A673 (cell line): Measurements from ENCODE around the gene QRSL1. TPM values are rescaled to one million over a fixed set of nuclear protein-coding genes. Genes with fewer than 3 reads are reported as not detected.

ENCODE experiments used
- BruUV-seq: library from RNA; stranded (reverse); fragments of 400-500 nt; replicated peaks from 2 replicates; lab custom pipeline; 2021; lab: Mats Ljungman, UMichigan
- CTCF ChIA-PET: fragments of 300-600 bp; sonication (Branson Sonifier 250); formaldehyde crosslinking; loops from one replicate; lab custom pipeline; 2022; ENCODE audit warnings: antibody characterized with exemption; lab: Charles Lee
- POLR2A ChIA-PET: fragments of 300-600 bp; sonication (Branson Sonifier 250); formaldehyde crosslinking; loops from one replicate; lab custom pipeline; 2022; ENCODE audit warnings: antibody characterized with exemption; ENCODE audit not compliant: low non-redundant PET; lab: Charles Lee
- DNase-seq: peaks from one replicate; pipeline ENCODE4 v3.0.0-alpha.2; 2015; ENCODE audit warnings: low spot score
- H3K27ac ChIP-seq: fragments of 200-600 bp; sonication (generic); 2 replicates; pipeline ENCODE4 v1.5.1; 2016; ENCODE audit warnings: mixed run types, low read depth, mild to moderate bottlenecking, mixed read lengths, antibody characterized with exemption, low read length; ENCODE audit not compliant: poor library complexity, severe bottlenecking
- H3K27me3 ChIP-seq: fragments of 200-600 bp; sonication (generic); replicated peaks from 2 replicates; pipeline ENCODE4 v1.6.1; 2017; ENCODE audit warnings: mixed run types, low read depth, mild to moderate bottlenecking, mixed read lengths, antibody characterized with exemption, low read length; ENCODE audit not compliant: insufficient read depth, poor library complexity
- H3K36me3 ChIP-seq: fragments of 200-600 bp; sonication (generic); 2 replicates; pipeline ENCODE4 v1.6.1; 2016; ENCODE audit warnings: mixed run types, mild to moderate bottlenecking, mixed read lengths, antibody characterized with exemption, low read length; ENCODE audit not compliant: insufficient read depth, poor library complexity, severe bottlenecking
- H3K4me1 ChIP-seq: fragments of 200-600 bp; sonication (generic); 2 replicates; pipeline ENCODE4 v1.6.1; 2017; ENCODE audit warnings: mixed run types, mild to moderate bottlenecking, mixed read lengths, antibody characterized with exemption, low read length; ENCODE audit not compliant: insufficient read depth, poor library complexity, severe bottlenecking
- H3K4me3 ChIP-seq: fragments of 200-600 bp; sonication (generic); 2 replicates; pipeline ENCODE4 v1.5.1; 2016; ENCODE audit warnings: low read depth, mixed run types, mild to moderate bottlenecking, mixed read lengths, low read length; ENCODE audit not compliant: poor library complexity, severe bottlenecking
- H3K9me3 ChIP-seq: fragments of 200-600 bp; sonication (generic); 2 replicates; pipeline ENCODE4 v1.6.1; 2016; ENCODE audit warnings: mixed run types, low read depth, mild to moderate bottlenecking, mixed read lengths, antibody characterized with exemption, low read length; ENCODE audit not compliant: poor library complexity, severe bottlenecking
- EZH2 ChIP-seq: fragments of 200-600 bp; sonication (generic); IDR thresholded peaks from 2 replicates; pipeline ENCODE4 v1.6.1; 2017; ENCODE audit warnings: borderline replicate concordance, low read depth, mild to moderate bottlenecking, mixed read lengths, antibody characterized with exemption, low read length; ENCODE audit not compliant: poor library complexity, severe bottlenecking
- intact Hi-C: fragments of 100-400 bp; cut with micrococcal nuclease; formaldehyde crosslinking; loops from one replicate; pipeline ENCODE4 v1.10.0; 2022; ENCODE audit not compliant: unreplicated experiment
- total RNA-seq: library from RNA; stranded (reverse); gene quantifications from 2 replicates; pipeline ENCODE4 v1.2.3, GENCODE V29; 2021
- TF ChIP-seq, protein P1 (sequence below): fragments of 300-800, 200-600 bp; sonication (generic); conservative IDR thresholded peaks from 2 replicates; pipeline ENCODE4 v1.5.1; 2017; ENCODE audit warnings: low read depth, mild to moderate bottlenecking, antibody characterized with exemption, low read length, moderate library complexity, mixed read lengths

QRSL1 gene
- total RNA-seq, 1 experiment from 2014 or later = 20.4 TPM

GRCh38 chr6:106704327-106704726 is 74.9 kb downstream of the QRSL1 start:
- TF ChIP-seq, protein P1, sequence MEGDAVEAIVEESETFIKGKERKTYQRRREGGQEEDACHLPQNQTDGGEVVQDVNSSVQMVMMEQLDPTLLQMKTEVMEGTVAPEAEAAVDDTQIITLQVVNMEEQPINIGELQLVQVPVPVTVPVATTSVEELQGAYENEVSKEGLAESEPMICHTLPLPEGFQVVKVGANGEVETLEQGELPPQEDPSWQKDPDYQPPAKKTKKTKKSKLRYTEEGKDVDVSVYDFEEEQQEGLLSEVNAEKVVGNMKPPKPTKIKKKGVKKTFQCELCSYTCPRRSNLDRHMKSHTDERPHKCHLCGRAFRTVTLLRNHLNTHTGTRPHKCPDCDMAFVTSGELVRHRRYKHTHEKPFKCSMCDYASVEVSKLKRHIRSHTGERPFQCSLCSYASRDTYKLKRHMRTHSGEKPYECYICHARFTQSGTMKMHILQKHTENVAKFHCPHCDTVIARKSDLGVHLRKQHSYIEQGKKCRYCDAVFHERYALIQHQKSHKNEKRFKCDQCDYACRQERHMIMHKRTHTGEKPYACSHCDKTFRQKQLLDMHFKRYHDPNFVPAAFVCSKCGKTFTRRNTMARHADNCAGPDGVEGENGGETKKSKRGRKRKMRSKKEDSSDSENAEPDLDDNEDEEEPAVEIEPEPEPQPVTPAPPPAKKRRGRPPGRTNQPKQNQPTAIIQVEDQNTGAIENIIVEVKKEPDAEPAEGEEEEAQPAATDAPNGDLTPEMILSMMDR = no peak
- Histone ChIP-seq H3K9me3 (peaks cover 4% of the 10 kb centered on the region), H3K27me3 (no peaks in the 10 kb centered on the region), H3K36me3 (no peaks in the 10 kb centered on the region), H3K4me1 (no peaks in the 10 kb centered on the region), H3K4me3 (no peak overlapping the region), H3K27ac (no peak overlapping the region)
- POLR2A ChIA-PET = no interaction called here
- no TSS peak for BruUV-seq
- intact Hi-C loops = no loop called here
- DNase-seq = no peak
- CTCF ChIA-PET = no interaction called here

DNA sequence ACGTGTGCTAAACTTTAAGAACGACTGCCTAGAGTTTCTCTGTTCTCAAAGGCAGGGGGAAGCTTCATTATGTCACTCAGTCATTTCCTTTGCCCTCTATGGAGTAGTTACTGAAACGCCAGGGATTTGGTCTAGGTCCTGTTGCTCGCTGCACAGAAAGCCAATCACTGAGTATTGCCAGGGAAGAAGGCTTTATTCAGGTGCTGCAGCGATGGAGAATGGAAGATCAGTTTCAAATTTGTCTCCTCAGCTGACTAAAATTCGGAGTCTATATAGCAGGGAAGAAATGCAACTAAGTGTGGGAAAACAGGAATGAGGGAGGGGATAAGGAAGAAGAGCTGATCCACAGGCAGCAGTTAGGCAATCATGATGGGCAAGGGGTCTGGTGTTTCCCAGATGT is 75.8 kb downstream of the QRSL1 start:
- Histone ChIP-seq H3K4me1 (no peaks in the 10 kb centered on the region), H3K4me3 (no peak overlapping the region), H3K36me3 (no peaks in the 10 kb centered on the region), H3K9me3 (peaks cover 4% of the 10 kb centered on the region), H3K27ac (no peak overlapping the region), H3K27me3 (no peaks in the 10 kb centered on the region)
- intact Hi-C loops = no loop called here
- ChIA-PET POLR2A (no interaction called here), CTCF (no interaction called here)
- no TSS peak for BruUV-seq
- no peak for DNase-seq
- no peak for TF ChIP-seq EZH2
- TF ChIP-seq, protein P1 = no peak

- CTCF ChIA-PET = no interaction called here
These were observed 81.2 kb downstream of the QRSL1 start for GRCh38 chr6:106710580-106710979.

More at GRCh38 chr6:106710580-106710979, 81.2 kb downstream of the QRSL1 start:
- H3K4me3 ChIP-seq = no peak overlapping the region
- no peaks in the 10 kb centered on the region for H3K27me3 ChIP-seq
- no peak for DNase-seq
- intact Hi-C loops = no loop called here
- no peaks in the 10 kb centered on the region for H3K4me1 ChIP-seq
- TF ChIP-seq, protein P1 = no peak
- no peak for TF ChIP-seq EZH2
- BruUV-seq = no TSS peak
- POLR2A ChIA-PET = no interaction called here
- no peak overlapping the region for H3K27ac ChIP-seq
- H3K9me3 ChIP-seq = no peaks in the 10 kb centered on the region
- no peaks in the 10 kb centered on the region for H3K36me3 ChIP-seq
